HG02885 (cell line): Measurements from ENCODE around the gene DPP3.

Experiments
- ATAC-seq: cut with Tn5 transposase; IDR thresholded peaks from one replicate; pipeline ENCODE4 v1.9.1; 2021; ENCODE audit warnings: mild to moderate bottlenecking; ENCODE audit not compliant: unreplicated experiment, poor library complexity

The DPP3 gene

GRCh38 chr11:66478729-66479393, 1.4 kb upstream of the DPP3 start:
- no peak for ATAC-seq

GRCh38 chr11:66479394-66480116, 679 bp upstream of the DPP3 start:
- no peak for ATAC-seq

GRCh38 chr11:66484806-66485380, 4.7 kb downstream of the DPP3 start:
- no peak for ATAC-seq

GRCh38 chr11:66488957-66489356, 8.7 kb downstream of the DPP3 start:
- no peak for ATAC-seq

GRCh38 chr11:66489636-66490035, 9.4 kb downstream of the DPP3 start:
- no peak for ATAC-seq

- ATAC-seq = no peak
Measured at GRCh38 chr11:66491315-66491935, 11.2 kb downstream of the DPP3 start.

- no peak for ATAC-seq
Measured at GRCh38 chr11:66492161-66492865, 12.1 kb downstream of the DPP3 start.

GRCh38 chr11:66493130-66493529, 12.9 kb downstream of the DPP3 start:
- no peak for ATAC-seq

- ATAC-seq = no peak
Measured at GRCh38 chr11:66494458-66494857, 14.2 kb downstream of the DPP3 start.

- no peak for ATAC-seq
Measured at GRCh38 chr11:66494935-66495334, 14.7 kb downstream of the DPP3 start.

GRCh38 chr11:66495401-66495854, 15.2 kb downstream of the DPP3 start:
- ATAC-seq = no peak

GRCh38 chr11:66497206-66497605, 17.0 kb downstream of the DPP3 start:
- ATAC-seq = no peak

- no peak for ATAC-seq
Measured at GRCh38 chr11:66498506-66498905, 18.3 kb downstream of the DPP3 start.

- no peak for ATAC-seq
Measured at GRCh38 chr11:66505276-66505816, 25.1 kb downstream of the DPP3 start.

GRCh38 chr11:66509131-66509561, 28.9 kb downstream of the DPP3 start:
- no peak for ATAC-seq

- peak; percentile 87 for ATAC-seq
Measured at GRCh38 chr11:66510271-66510989, 30.2 kb downstream of the DPP3 start, which contains the start of gene BBS1. TSS of gene BBS1 (plus strand) at chr11:66510635. CDS start at chr11:66510660, 25 bp downstream.

- ATAC-seq = no peak
Measured at GRCh38 chr11:66510990-66511339, 30.7 kb downstream of the DPP3 start.

GRCh38 chr11:66523611-66524010, 43.4 kb downstream of the DPP3 start:
- ATAC-seq = no peak

- ATAC-seq = no peak
Measured at GRCh38 chr11:66524304-66525040, 44.2 kb downstream of the DPP3 start.
